ENCODE data around the gene TMEM237. TPM values are rescaled to one million over a fixed set of nuclear protein-coding genes. Genes with fewer than 3 reads are reported as not detected.

Gene TMEM237
- total RNA-seq: 10 to 100 TPM; 12.8 to 28.5 (median 24.8) TPM
- 10 to 100 TPM; 13.3 to 27.7 TPM for polyA plus RNA-seq
- long read RNA-seq, donor 1, transcript TMEM237-213 (12 exons, 1,824 nt): major isoform, 9 of 28 reads
- long read RNA-seq, donor 1, partial matches to known transcripts: 4 of 28 reads
- long read RNA-seq, donor 1, other reads (novel, unspliced or antisense): 15 of 28 reads
- long read RNA-seq, donor 2, full-length matches to known transcripts: 1 of 8 reads
- long read RNA-seq, donor 2, partial matches to known transcripts: 0 of 8 reads
- long read RNA-seq, donor 2, other reads (novel, unspliced or antisense): 7 of 8 reads
- long read RNA-seq, donor 3, transcript TMEM237-213 (12 exons, 1,824 nt): major isoform, 12 of 36 reads
- long read RNA-seq, donor 3, partial matches to known transcripts: 0 of 36 reads
- long read RNA-seq, donor 3, other reads (novel, unspliced or antisense): 23 of 36 reads

GRCh38 chr2:201643216-201643890, at the start of gene TMEM237:
TSS of gene TMEM237 (minus strand) at chr2:201643503. CDS start at chr2:201643400, 103 bp downstream.
- intact Hi-C loops (cut with DNase I): no loop called here
- peak within 1 kb of the TSS; percentile 95 to 99 for H3K27ac ChIP-seq
- peaks cover 2% of the 10 kb centered on the region for H3K4me1 ChIP-seq (ENCODE audit: insufficient read depth)
- TF ChIP-seq POLR2A (IDR thresholded peaks at IDR 0.05) (no peak), EP300 (IDR thresholded peaks at IDR 0.05) (no peak), CTCF (IDR thresholded peaks at IDR 0.05) (no peak)
- no peaks in the 10 kb centered on the region for H3K27me3 ChIP-seq
- 0% methylated on average over 38 to 41 of the region's 41 CpGs for WGBS, 3 donors
- H3K4me3 ChIP-seq: peak within 1 kb of the TSS; percentile 56
- no peaks in the 10 kb centered on the region for H3K9me3 ChIP-seq
- no peaks in the 10 kb centered on the region for H3K36me3 ChIP-seq
- peak in 4 of 5 donors; percentile 75 to 82 (median 80) for DNase-seq

- intact Hi-C loops (cut with DNase I): no loop called here
- H3K4me3 ChIP-seq: no peak overlapping the region
Measured at GRCh38 chr2:201685156-201685555, 41.9 kb upstream of the TMEM237 start.

GRCh38 chr2:201680743-201681142, 37.4 kb upstream of the TMEM237 start:
- intact Hi-C loops (cut with DNase I): no loop called here
- Histone ChIP-seq H3K4me3 (no peak overlapping the region), H3K9me3 (no peaks in the 10 kb centered on the region), H3K27me3 (no peaks in the 10 kb centered on the region), H3K4me1 (ENCODE audit: insufficient read depth) (no peaks in the 10 kb centered on the region), H3K27ac (no peak overlapping the region), H3K36me3 (no peaks in the 10 kb centered on the region)
- TF ChIP-seq POLR2A (IDR thresholded peaks at IDR 0.05) (no peak), CTCF (IDR thresholded peaks at IDR 0.05) (no peak), EP300 (IDR thresholded peaks at IDR 0.05) (no peak)
- DNase-seq: no peak
- 35 to 44% (median 42%) methylated on average over 9 of the region's 9 CpGs for WGBS, 3 donors

More at GRCh38 chr2:201685156-201685555, 41.9 kb upstream of the TMEM237 start:
- DNase-seq: no peak
- Histone ChIP-seq H3K36me3 (no peaks in the 10 kb centered on the region), H3K9me3 (no peaks in the 10 kb centered on the region), H3K4me1 (ENCODE audit: insufficient read depth) (no peaks in the 10 kb centered on the region), H3K27ac (no peak overlapping the region), H3K27me3 (no peaks in the 10 kb centered on the region)
- WGBS, 3 donors: 86 to 91% (median 88%) methylated on average over 3 of the region's 3 CpGs
- TF ChIP-seq CTCF (IDR thresholded peaks at IDR 0.05): no peak
- TF ChIP-seq EP300 (IDR thresholded peaks at IDR 0.05): no peak
- TF ChIP-seq POLR2A (IDR thresholded peaks at IDR 0.05): no peak

- no peak for DNase-seq
- H3K4me3 ChIP-seq: no peak overlapping the region
- TF ChIP-seq CTCF (IDR thresholded peaks at IDR 0.05): no peak
- no peak for TF ChIP-seq POLR2A (IDR thresholded peaks at IDR 0.05)
- no peaks in the 10 kb centered on the region for H3K27me3 ChIP-seq
- H3K36me3 ChIP-seq: no peaks in the 10 kb centered on the region
- H3K4me1 ChIP-seq (ENCODE audit: insufficient read depth): no peaks in the 10 kb centered on the region
- H3K9me3 ChIP-seq: no peaks in the 10 kb centered on the region
- WGBS, 3 donors: 62 to 72% (median 65%) methylated on average over 6 of the region's 6 CpGs
- no peak overlapping the region for H3K27ac ChIP-seq
- intact Hi-C loops (cut with DNase I): no loop called here
Measured at GRCh38 chr2:201678401-201678800, 35.1 kb upstream of the TMEM237 start.
